HG02885 (cell line): ENCODE results near the gene LENG1.

ENCODE experiments used
- ATAC-seq: cut with Tn5 transposase; IDR thresholded peaks from one replicate; pipeline ENCODE4 v1.9.1; 2021; ENCODE audit warnings: mild to moderate bottlenecking; ENCODE audit not compliant: unreplicated experiment, poor library complexity

LENG1 gene

GRCh38 chr19:54121259-54121658, 38.3 kb downstream of the LENG1 start:
- no peak for ATAC-seq

- ATAC-seq = peak; percentile 88
These were observed 44.1 kb downstream of the LENG1 start, which contains the start of the genes PRPF31 and TFPT for GRCh38 chr19:54115109-54116063. Gene PRPF31, plus strand, starts transcription at chr19:54115754. Its CDS starts 2,525 bp downstream, at chr19:54118279. Gene TFPT, minus strand, starts transcription at chr19:54115657. Its CDS starts 388 bp downstream, at chr19:54115269.

GRCh38 chr19:54114340-54115108, 45.0 kb downstream of the LENG1 start:
- ATAC-seq = peak; percentile 33

- no peak for ATAC-seq
These were observed 49.9 kb downstream of the LENG1 start for GRCh38 chr19:54109651-54110050.

GRCh38 chr19:54108496-54108895, 51.0 kb downstream of the LENG1 start:
- no peak for ATAC-seq

- ATAC-seq = no peak
These were observed 51.5 kb downstream of the LENG1 start for GRCh38 chr19:54107876-54108490.

- ATAC-seq = no peak
These were observed 52.8 kb downstream of the LENG1 start for GRCh38 chr19:54106716-54107115.

- no peak for ATAC-seq
These were observed 53.7 kb downstream of the LENG1 start for GRCh38 chr19:54105796-54106195.
